GM18498 (cell line): ENCODE results near the gene GLA.
A peak's percentile ranks its signal among the peaks of the same experiment; 100 is the strongest.

Experiments used
- ATAC-seq: cut with Tn5 transposase; IDR thresholded peaks from one replicate; pipeline ENCODE4 v1.9.1; 2021; ENCODE audit warnings: mild to moderate bottlenecking, moderate library complexity; ENCODE audit not compliant: unreplicated experiment

The GLA gene

GRCh38 chrX:101398694-101399093 lies 9.0 kb downstream of the GLA start:
- no peak for ATAC-seq

- ATAC-seq = no peak
Observed at GRCh38 chrX:101397779-101398178, 9.9 kb downstream of the GLA start.

- ATAC-seq = no peak
Observed at GRCh38 chrX:101395789-101396188, 11.9 kb downstream of the GLA start.

- no peak for ATAC-seq
Observed at GRCh38 chrX:101394372-101394771, 13.4 kb downstream of the GLA start.

- no peak for ATAC-seq
Observed at GRCh38 chrX:101393530-101394305, 14.0 kb downstream of the GLA start.

- ATAC-seq = no peak
Observed at GRCh38 chrX:101391831-101392230, 15.9 kb downstream of the GLA start.

GRCh38 chrX:101390664-101391525 lies 16.8 kb downstream of the GLA start, which contains the start of gene RPL36A:
Gene RPL36A (plus strand): TSS chrX:101391011. CDS start chrX:101391044, 33 bp downstream.
- peak; percentile 87 for ATAC-seq

- no peak for ATAC-seq
Observed at GRCh38 chrX:101388604-101389003, 19.1 kb downstream of the GLA start.

GRCh38 chrX:101386542-101386885 lies 21.2 kb downstream of the GLA start:
- no peak for ATAC-seq

- peak; percentile 67 for ATAC-seq
Observed at GRCh38 chrX:101385795-101386541, 21.8 kb downstream of the GLA start, which contains the start of gene BTK. Gene BTK (minus strand): TSS chrX:101386191. CDS start chrX:101375284, 10,907 bp downstream.

- no peak for ATAC-seq
Observed at GRCh38 chrX:101385026-101385684, 22.6 kb downstream of the GLA start.

- ATAC-seq = peak; percentile 74
Observed at GRCh38 chrX:101383679-101384205, 24.0 kb downstream of the GLA start.

- no peak for ATAC-seq
Observed at GRCh38 chrX:101377547-101377946, 30.2 kb downstream of the GLA start.

- peak; percentile 74 for ATAC-seq
Observed at GRCh38 chrX:101370888-101371504, 36.7 kb downstream of the GLA start.

GRCh38 chrX:101369687-101370086 lies 38.0 kb downstream of the GLA start:
- no peak for ATAC-seq

GRCh38 chrX:101368800-101369199 lies 38.9 kb downstream of the GLA start:
- ATAC-seq = no peak

- no peak for ATAC-seq
Observed at GRCh38 chrX:101365301-101365795, 42.4 kb downstream of the GLA start.

- no peak for ATAC-seq
Observed at GRCh38 chrX:101362757-101363156, 45.0 kb downstream of the GLA start.

- ATAC-seq = no peak
Observed at GRCh38 chrX:101362116-101362515, 45.6 kb downstream of the GLA start.

GRCh38 chrX:101360390-101360789 lies 47.3 kb downstream of the GLA start:
- no peak for ATAC-seq
